ENCODE data around the gene LMOD2.

The LMOD2 gene

GRCh38 chr7:123612024-123612423 is 43.6 kb upstream of the LMOD2 start:
- no peak overlapping the region for H3K4me2 ChIP-seq (ENCODE audit: low read length)
- H3K27me3 ChIP-seq (ENCODE audit: control insufficient read depth, insufficient read depth, low read length) = no peaks in the 10 kb centered on the region
- H3K9ac ChIP-seq = no peak overlapping the region
- no peak overlapping the region for H3K27ac ChIP-seq
- TF ChIP-seq, protein P1, sequence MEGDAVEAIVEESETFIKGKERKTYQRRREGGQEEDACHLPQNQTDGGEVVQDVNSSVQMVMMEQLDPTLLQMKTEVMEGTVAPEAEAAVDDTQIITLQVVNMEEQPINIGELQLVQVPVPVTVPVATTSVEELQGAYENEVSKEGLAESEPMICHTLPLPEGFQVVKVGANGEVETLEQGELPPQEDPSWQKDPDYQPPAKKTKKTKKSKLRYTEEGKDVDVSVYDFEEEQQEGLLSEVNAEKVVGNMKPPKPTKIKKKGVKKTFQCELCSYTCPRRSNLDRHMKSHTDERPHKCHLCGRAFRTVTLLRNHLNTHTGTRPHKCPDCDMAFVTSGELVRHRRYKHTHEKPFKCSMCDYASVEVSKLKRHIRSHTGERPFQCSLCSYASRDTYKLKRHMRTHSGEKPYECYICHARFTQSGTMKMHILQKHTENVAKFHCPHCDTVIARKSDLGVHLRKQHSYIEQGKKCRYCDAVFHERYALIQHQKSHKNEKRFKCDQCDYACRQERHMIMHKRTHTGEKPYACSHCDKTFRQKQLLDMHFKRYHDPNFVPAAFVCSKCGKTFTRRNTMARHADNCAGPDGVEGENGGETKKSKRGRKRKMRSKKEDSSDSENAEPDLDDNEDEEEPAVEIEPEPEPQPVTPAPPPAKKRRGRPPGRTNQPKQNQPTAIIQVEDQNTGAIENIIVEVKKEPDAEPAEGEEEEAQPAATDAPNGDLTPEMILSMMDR (IDR thresholded peaks at IDR 0.05) = no peak
- no peaks in the 10 kb centered on the region for H3K9me3 ChIP-seq (ENCODE audit: control insufficient read depth, low read length)
- no peak overlapping the region for H3K4me3 ChIP-seq (ENCODE audit: low read depth, low read length)
- H2AFZ ChIP-seq = no peak overlapping the region
- H3K79me2 ChIP-seq = no peaks in the 10 kb centered on the region
- H3K4me1 ChIP-seq = no peaks in the 10 kb centered on the region
- no peaks in the 10 kb centered on the region for H3K36me3 ChIP-seq (ENCODE audit: control insufficient read depth, insufficient read depth, low read length)

DNA sequence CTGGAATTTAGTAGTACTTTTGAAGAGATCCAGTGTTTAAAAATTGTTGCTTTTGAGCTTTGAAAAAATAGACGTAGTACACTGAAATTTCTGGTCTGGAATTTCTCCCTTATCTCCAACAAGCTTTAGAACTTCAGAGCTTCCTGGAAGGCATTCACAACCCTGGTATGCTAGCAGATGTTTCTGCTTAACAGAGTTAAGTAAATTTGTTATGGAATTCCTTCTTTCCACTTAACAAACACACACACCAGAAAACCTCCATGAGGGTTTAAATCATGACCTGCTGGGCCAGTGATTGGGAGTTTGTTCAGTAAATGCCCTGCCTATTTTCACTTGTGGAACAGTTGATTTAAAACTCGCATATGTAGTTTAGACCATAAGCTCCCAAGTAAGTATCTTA is 40.3 kb upstream of the LMOD2 start:
- Histone ChIP-seq H3K9ac (no peak overlapping the region), H3K9me3 (ENCODE audit: control insufficient read depth, low read length) (no peaks in the 10 kb centered on the region), H3K27ac (no peak overlapping the region), H3K4me3 (ENCODE audit: low read depth, low read length) (no peak overlapping the region), H3K79me2 (no peaks in the 10 kb centered on the region), H3K4me1 (no peaks in the 10 kb centered on the region), H3K27me3 (ENCODE audit: control insufficient read depth, insufficient read depth, low read length) (no peaks in the 10 kb centered on the region), H3K36me3 (ENCODE audit: control insufficient read depth, insufficient read depth, low read length) (no peaks in the 10 kb centered on the region), H3K4me2 (ENCODE audit: low read length) (no peak overlapping the region), H2AFZ (no peak overlapping the region)
- TF ChIP-seq, protein P1 (IDR thresholded peaks at IDR 0.05) = no peak

- Histone ChIP-seq H3K27me3 (ENCODE audit: control insufficient read depth, insufficient read depth, low read length) (no peaks in the 10 kb centered on the region), H3K9me3 (ENCODE audit: control insufficient read depth, low read length) (no peaks in the 10 kb centered on the region), H3K9ac (no peak overlapping the region), H3K36me3 (ENCODE audit: control insufficient read depth, insufficient read depth, low read length) (no peaks in the 10 kb centered on the region), H3K4me2 (ENCODE audit: low read length) (no peak overlapping the region), H3K79me2 (no peaks in the 10 kb centered on the region), H2AFZ (no peak overlapping the region), H3K27ac (no peak overlapping the region), H3K4me1 (no peaks in the 10 kb centered on the region), H3K4me3 (ENCODE audit: low read depth, low read length) (no peak overlapping the region)
- TF ChIP-seq, protein P1 (IDR thresholded peaks at IDR 0.05) = no peak
Measured at GRCh38 chr7:123616223-123616622, 39.4 kb upstream of the LMOD2 start.

DNA sequence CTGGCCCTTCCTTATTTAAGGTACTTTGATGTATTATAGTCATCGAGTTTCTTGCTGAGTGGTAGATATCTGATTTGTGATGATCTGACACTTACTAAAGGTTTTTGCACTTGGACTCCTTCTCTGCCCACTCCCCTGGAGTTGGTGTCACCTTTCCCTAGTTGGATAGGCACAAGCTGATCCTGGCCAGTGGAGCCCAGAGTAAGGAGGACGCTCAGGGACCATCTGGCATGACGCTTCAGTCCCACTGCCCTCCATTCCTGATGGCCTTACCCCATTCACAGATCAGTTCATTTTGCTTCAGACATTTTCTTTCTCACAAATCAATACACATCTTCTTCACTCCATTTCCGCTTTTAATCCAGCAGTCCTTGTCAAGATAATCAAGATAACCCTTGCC is 34.0 kb upstream of the LMOD2 start:
- Histone ChIP-seq H2AFZ (no peak overlapping the region), H3K9me3 (ENCODE audit: control insufficient read depth, low read length) (no peaks in the 10 kb centered on the region), H3K4me1 (no peaks in the 10 kb centered on the region), H3K79me2 (no peaks in the 10 kb centered on the region), H3K27ac (no peak overlapping the region), H3K9ac (no peak overlapping the region), H3K36me3 (ENCODE audit: control insufficient read depth, insufficient read depth, low read length) (no peaks in the 10 kb centered on the region), H3K27me3 (ENCODE audit: control insufficient read depth, insufficient read depth, low read length) (no peaks in the 10 kb centered on the region), H3K4me2 (ENCODE audit: low read length) (no peak overlapping the region), H3K4me3 (ENCODE audit: low read depth, low read length) (no peak overlapping the region)
- TF ChIP-seq, protein P1 (IDR thresholded peaks at IDR 0.05) = no peak

DNA sequence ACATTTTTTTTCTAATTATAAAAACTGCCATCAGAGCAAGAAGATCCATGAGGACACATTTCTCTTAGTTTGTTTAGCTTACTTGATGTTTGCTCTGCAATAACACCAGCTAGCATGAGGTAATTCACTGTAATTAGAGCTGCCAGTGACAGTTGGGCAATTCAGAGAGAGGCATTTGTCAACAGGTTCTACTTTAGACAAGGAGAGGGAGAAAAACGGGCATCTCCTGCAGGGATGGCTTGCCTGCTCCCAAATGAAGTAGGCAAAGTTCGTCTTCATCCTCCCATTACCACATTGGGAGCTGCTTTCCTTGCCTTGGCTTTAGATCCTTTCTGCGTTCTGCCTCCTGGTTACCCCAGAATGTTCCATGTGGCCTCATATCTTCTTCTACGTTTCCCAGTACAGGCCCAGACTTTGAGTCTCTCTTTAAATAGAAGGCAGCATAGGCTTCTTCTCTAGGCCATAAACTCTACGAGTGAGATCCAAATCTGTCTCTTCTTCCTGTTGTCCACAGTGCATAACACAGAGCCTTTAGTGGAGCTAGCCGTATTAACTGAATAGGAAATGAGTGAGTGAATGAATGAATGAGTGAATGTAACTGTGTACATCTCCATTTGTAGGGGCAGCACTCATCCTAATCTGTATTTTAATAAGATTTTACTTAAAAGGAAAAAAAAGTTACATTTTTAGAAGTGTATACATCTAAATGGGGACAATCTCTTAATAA is 32.8 kb upstream of the LMOD2 start:
- no peak overlapping the region for H3K27ac ChIP-seq
- H3K27me3 ChIP-seq (ENCODE audit: control insufficient read depth, insufficient read depth, low read length) = no peaks in the 10 kb centered on the region
- H3K36me3 ChIP-seq (ENCODE audit: control insufficient read depth, insufficient read depth, low read length) = no peaks in the 10 kb centered on the region
- H3K9ac ChIP-seq = no peak overlapping the region
- H3K4me3 ChIP-seq (ENCODE audit: low read depth, low read length) = no peak overlapping the region
- TF ChIP-seq, protein P1 (IDR thresholded peaks at IDR 0.05) = no peak
- no peak overlapping the region for H3K4me2 ChIP-seq (ENCODE audit: low read length)
- H3K9me3 ChIP-seq (ENCODE audit: control insufficient read depth, low read length) = no peaks in the 10 kb centered on the region
- no peaks in the 10 kb centered on the region for H3K4me1 ChIP-seq
- no peak overlapping the region for H2AFZ ChIP-seq
- no peaks in the 10 kb centered on the region for H3K79me2 ChIP-seq

Data from parathyroid adenoma (tissue), 2 donors.